ENCODE measurements around the gene CGB2.

DNA sequence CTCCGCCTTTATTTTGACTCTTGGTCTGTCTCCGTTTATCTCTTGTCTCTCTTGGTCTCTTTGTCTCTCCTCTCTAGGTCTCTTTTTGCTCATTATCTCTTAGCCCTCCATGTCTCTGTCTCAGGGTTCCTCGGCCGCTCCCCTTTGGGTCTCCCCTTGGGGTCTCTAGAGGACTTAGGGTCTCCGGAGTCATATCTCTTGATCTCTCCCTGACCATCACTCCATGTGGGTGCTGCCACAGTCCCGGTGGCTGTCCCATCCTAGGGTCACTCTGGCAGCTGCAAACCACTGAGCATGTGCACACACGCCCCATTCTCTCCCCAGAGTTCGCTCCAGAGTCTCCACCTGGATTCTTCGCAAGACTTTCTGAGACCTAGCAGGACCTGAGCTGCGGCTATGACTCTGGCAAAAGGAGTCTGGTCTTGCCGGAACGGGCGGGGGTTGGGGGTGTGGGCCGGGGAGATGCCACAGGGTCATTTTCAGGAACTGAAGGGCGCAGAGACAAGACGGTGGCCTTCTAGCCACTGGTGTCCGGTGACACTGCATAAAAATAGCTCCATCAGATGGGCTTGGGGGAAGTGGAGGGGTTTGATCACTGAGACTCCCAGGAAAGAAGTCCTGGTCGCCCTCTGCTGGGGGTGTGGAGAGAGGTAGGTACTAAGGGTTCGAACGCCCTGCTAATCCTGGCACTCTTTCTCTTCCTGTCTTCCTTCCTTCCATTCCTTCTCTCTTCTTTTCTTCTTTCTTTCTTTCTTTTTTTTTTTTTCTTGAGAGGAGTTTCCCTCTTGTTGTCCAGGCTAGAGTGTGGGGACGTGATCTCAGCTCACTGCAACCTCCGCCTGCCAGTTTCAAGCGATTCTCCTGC lies 42.1 kb downstream of the CGB2 start:
- TF ChIP-seq, protein P1, sequence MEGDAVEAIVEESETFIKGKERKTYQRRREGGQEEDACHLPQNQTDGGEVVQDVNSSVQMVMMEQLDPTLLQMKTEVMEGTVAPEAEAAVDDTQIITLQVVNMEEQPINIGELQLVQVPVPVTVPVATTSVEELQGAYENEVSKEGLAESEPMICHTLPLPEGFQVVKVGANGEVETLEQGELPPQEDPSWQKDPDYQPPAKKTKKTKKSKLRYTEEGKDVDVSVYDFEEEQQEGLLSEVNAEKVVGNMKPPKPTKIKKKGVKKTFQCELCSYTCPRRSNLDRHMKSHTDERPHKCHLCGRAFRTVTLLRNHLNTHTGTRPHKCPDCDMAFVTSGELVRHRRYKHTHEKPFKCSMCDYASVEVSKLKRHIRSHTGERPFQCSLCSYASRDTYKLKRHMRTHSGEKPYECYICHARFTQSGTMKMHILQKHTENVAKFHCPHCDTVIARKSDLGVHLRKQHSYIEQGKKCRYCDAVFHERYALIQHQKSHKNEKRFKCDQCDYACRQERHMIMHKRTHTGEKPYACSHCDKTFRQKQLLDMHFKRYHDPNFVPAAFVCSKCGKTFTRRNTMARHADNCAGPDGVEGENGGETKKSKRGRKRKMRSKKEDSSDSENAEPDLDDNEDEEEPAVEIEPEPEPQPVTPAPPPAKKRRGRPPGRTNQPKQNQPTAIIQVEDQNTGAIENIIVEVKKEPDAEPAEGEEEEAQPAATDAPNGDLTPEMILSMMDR (conservative IDR thresholded peaks at IDR 0.05 in 1 of 2, IDR thresholded peaks at IDR 0.05 in 1 of 2; ENCODE audit: extremely low read depth in 1 of 2, insufficient read depth in 1 of 2, low read depth in 1 of 2, low read length in 2 of 2): peak; percentile 26 to 49
- TF ChIP-seq EZH2 (IDR thresholded peaks at IDR 0.05; ENCODE audit: borderline replicate concordance, low read length): peak; percentile 37
